ENCODE data around the gene RAB28.

The RAB28 gene

DNA sequence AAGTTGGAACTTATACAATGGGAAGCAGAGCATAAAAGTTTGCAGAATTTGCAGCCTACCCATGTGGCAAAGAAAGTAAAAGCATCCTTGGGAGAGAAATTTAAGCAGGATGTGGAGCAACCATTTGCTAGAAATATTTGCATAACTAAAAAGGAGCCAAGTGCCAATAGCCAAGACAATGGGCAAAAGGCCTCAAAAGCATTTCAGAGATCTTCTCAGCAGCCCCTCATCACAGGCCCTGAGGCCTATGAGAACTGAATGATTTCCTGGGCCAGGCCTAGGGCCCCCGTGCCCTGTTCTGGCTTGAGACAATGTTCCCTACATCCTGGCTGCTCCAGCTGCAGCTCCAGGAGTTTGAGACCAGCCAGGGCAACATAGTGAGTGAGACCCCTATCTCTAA lies 25.3 kb upstream of the RAB28 start:
- DNase-seq (ENCODE audit: low spot score), result no peak

DNA sequence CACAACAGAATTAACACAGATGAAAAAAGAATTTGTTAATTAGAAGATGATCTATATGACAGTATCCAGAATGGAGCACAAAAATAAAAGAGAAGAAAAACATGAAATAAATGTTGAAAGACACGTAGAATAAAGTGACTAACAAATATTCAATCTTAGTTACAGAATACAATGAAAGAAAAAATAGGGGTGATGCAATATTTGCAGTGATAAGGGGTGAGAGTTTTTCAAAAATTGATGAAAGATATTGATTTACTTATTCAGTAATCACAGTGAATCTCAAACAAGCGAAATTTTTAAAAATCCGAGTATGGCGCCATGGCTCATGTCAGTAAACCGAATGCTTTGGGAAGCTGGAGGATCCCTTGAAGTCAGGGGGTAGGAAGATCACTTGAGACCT lies 20.2 kb upstream of the RAB28 start:
- no peak for DNase-seq (ENCODE audit: low spot score)

DNA sequence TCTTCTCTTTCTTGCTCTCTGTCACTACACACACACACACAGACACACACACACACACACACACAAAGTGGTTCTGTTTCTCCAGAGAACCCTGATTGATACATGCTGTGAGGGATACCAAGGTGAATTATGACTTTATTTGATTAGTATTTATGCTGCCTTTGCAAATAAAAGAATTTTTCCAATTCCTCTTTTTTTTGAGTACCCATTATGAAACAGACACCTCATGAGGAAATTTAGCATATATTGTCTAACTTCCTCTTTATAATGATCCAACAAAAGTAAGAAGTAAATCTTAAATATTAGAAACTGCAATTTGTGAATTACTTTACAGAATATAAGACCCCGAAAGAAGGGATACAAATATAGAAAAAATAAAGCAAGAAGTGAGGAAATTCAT lies 14.3 kb upstream of the RAB28 start:
- no peak for DNase-seq (ENCODE audit: low spot score)

DNA sequence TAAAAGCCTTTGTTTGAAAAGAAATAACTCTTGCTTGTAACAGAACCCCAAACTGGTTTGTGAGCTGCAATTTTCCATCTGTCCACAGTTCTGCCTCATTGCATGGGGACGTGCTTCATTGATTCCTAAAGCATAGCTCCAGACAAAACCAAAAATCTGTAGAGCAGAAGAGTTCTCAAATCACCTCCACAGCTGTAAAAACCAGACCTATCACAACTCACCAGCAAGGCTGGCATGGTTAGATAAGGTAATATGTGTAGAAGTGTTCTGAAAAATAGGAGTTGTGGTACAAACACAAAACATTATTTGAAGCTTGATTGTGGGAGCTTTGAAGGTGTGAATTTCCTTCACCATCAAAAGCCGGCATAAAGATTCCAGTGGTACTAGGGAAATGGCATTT lies 12.5 kb upstream of the RAB28 start:
- DNase-seq (ENCODE audit: low spot score), result no peak

DNA sequence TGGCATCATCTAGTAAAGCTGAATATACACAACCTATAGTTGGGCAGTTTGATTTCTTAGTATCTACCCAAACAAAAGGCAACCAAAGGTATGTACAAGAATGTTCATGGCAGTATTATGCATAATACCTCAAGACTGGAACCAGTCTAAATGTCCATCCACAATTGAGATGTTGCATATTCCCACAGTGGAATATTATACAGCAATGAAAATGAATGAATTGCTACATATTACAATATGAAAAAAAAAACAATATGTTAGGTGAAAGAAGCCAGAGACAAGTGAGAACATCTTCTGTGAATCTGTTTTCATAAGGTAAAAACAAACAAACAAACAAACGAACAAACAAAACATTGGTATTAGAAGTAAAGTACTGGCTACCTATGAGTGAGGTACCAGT lies 11.6 kb upstream of the RAB28 start:
- no peak for DNase-seq (ENCODE audit: low spot score)

DNA sequence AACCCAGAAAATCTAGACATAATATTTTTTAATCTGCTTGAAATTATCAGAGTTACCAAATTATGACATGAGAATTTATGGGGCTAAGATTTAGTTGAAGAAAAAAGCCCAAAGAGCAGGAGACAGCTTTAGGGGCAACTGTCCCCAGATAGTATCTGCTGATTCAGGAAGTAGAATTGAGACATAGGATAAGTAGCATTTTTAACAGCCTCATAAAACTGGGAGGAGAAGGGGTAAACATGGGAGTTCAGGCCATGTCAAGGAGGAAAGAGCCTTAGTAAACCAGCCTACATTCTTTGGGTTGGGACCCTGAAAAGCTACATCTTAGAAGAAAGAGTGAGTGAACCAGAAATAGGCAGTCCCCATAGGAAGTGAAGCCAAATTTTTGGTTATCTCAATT lies 9.7 kb upstream of the RAB28 start:
- no peak for DNase-seq (ENCODE audit: low spot score)

DNA sequence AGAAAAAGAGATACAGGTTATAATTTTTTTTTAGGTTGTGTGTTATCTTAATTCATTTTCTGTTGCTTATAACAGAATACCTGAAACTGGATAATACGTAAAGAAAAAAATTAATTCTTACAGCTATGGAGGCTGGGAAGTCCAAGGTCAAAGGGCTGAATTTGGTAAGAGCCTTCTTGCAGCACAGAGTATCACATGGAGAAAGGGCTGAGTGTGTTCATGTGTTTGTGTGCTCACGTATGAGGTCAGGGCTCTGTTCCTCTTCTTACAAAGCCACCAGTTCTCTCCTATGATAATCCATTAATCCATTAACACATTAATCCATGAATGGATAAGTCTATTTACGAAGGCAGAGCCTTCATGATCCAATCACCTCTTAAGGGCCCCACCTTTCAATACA lies 8.6 kb upstream of the RAB28 start:
- peak; percentile 33 for DNase-seq (ENCODE audit: low spot score)

DNA sequence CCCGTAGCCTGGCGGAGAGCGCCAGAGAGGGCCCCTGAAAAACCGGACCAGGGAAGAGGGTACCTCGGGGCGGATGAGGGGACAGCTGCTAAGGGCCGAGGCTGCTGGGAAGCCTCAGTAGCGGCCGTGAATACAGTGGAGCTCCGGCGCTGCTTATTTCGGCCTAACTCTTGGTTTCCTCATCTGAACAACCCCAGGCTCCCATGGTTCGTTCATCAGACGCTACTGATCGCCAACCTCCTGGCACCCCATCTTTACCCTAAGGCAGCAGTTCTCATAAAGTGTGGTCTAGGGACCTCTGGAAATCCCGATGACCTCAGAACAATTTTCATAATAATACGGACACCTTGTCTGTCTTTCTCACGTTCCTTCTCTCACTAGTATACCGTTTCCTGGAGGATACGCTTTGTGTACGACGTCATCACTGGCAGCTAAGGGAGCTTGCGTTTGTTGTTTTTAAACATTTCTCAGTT lies 645 bp upstream of the RAB28 start:
- DNase-seq (ENCODE audit: low spot score), result no peak

DNA sequence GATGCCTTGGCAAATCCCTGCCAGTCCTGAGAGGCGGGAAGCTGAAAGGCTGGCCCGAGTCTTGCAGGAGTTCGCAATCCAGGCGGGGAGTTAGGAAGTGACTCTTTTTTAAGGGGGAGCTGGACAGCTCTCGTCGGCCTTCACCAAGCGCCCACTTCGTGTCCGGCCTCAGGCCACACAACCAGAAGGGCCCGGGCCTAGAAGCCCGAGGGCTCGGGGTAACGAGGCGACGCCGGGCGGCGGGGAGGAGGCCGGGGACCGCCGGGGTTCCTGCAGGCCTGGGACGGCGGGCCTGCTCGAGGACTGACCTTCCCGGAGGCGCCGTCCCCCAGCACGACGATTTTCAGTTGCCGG lies 395 bp downstream of the RAB28 start:
- DNase-seq (ENCODE audit: low spot score), result peak; percentile 55

DNA sequence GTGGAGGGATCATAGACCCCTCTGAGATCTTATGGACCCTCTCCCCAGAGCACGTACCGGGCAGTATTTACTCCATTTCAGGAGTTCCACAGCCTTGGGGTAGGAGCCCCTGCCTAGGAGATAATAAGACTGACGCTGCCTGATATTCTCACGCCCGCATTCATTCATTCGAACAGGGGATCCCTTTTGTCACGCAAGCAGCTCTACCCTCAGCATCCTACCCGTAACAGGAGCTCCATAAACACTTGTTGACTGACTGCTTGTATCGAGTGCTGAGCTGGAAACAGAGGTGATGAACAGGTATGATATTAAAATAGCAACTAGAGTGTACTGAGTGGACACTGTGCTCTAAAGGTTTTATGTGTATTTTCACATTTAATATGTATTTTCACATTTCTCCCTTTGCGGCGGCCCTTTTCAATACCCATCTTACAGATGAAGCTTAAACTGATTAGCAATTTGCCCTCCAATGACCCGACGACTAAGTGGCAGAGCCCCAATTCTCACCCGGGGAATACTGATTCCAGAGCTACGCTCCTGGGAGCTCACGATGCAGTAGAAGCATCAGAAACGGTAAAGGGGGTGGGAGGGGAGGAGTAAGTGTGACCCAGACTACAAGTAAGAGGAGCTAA lies 888 bp downstream of the RAB28 start:
- peak; percentile 22 for DNase-seq (ENCODE audit: low spot score)

DNA sequence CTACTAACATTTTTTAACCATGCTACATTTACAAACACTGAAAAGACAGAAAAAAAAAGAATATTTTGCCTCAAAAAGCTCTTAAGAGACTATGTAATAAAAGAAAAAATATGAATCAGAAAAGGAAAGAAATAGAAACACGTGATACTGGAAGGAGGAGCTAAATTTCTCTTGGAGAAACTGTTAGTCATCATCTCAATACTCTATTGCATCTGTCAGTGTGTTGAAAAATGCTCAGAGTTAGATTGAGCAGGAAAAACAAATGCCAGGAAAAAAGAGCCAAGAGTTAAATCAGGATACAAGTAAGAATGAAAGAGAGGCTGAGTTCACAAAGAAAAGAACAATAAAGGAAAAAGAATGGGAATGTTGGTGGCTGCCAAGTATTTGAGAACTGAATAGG lies 2.6 kb downstream of the RAB28 start:
- DNase-seq (ENCODE audit: low spot score), result no peak

DNA sequence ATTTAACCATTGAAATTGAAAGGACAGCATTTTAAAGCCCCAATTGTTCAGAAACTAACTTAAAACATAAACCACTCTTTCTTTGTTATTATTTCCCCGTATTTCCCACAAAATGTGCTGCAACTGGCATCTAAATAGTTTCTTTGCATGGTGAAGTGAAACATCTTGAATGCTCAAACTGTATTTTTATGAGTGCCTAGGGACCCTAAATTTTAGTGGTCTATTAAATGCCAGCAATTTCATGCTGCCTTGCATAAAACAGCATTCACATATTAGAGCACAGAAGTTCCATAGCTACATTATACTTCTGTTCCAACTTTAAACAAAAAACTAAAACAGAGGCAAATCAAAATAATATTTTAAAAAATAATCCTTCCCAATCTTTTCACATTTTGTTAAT lies 5.4 kb downstream of the RAB28 start:
- DNase-seq (ENCODE audit: low spot score), result no peak

DNA sequence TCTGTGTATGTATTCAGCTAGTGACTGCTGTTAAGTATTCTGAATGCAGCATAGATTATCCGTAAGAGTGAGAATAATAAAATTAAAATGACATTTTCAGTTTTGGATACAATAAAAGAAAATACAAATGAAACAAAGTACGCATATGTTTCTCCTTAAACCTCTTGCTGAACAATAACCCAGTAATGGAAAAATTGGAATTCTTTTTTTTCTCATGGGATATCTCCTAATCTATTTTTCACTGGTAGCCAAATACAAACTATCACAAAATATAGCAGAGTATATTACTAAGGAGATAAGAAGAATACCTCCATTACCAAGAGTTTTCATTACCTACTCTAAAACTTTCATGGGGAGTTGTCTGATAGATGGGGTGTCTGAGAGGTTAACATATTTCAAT lies 6.0 kb downstream of the RAB28 start:
- no peak for DNase-seq (ENCODE audit: low spot score)

DNA sequence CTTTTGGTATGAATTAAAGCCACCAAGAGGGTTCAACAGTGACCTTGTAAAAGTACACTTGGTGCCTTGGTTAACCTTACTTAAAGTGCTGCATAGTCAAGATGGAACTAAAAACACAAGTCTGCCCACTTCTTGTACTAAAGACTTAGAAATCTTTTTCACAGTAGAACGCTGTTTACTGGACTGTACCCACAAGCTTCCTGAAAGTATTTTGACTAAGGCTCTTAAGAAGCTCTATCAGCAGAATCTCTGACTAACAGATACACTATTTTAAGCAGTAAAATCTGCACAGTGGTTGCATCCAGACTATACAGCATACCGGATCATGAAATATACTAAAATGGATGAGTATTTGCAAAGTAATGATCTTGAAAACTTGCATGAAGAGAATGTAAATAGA lies 7.2 kb downstream of the RAB28 start:
- DNase-seq (ENCODE audit: low spot score), result no peak

DNA sequence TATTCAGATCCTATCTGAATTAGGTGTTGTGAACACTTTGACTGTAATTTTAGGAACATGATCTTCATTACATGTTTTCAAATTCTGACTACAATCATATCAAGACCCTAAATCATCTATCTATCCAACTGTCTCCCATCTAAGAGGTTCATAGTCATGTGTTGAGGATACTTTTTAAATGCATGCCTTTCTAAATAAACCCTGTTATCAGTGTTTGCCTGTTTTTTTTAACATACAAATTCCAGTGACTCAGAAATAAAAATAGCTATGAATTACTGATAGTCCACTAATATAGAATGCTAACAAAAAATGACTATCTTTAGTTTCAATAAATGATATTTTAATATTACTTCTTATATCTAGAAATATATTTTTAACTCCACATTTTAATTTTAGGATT lies 8.0 kb downstream of the RAB28 start:
- DNase-seq (ENCODE audit: low spot score), result no peak

DNA sequence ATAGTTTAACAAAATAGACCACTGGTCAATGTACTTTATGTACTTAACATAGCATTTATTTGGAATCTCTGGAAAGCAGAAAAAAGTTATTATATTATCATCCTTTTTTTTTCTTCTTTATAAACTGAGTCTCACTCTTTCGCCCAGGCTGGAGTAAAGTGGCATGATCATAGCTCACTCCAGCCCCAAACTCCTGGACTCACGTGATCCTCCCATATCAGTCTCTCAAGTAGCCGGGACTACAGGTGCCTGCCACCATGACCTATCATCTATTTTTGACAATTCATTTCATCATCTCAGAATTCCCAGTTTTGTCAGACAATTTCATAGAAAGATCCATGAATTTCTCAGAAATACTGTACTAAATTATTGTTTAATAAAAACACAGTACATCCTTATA lies 12.7 kb downstream of the RAB28 start:
- DNase-seq (ENCODE audit: low spot score), result no peak

DNA sequence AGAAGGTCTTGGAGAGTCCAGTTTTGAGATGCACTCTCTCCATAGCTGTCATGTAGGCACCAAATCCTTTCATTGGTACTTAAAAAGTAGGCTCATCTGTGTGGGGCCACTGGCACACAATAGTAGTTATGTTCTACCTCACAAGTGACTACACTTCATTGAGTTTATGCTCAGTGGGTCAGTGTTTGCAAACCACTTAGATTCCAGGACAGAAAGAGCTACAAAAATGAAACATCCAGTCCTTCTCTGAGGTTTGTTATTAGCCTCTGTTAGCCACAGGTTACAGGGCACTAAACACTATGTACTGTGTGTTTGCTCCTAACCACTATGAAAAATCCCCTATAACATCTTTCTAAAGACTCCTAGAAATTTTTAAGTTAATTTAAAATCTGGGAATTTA lies 13.8 kb downstream of the RAB28 start:
- no peak for DNase-seq (ENCODE audit: low spot score)

DNA sequence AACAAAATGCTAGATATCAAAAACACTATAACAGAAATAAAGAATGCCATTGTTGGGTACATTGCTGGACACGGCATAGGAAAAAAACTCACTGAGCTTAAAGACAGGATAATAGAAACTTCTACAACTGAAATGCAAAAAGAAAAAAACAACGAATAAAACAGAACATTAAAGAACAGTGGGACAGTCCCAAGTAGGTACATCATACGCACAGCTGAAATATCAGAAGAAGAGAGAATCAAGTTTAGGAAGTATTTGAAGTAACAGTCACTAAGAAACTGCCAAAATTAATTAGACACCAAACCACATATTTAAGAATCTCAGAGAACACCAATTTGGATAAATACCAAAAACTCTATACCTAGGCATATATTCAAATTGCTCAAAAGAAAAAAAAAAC lies 19.2 kb downstream of the RAB28 start:
- no peak for DNase-seq (ENCODE audit: low spot score)

DNA sequence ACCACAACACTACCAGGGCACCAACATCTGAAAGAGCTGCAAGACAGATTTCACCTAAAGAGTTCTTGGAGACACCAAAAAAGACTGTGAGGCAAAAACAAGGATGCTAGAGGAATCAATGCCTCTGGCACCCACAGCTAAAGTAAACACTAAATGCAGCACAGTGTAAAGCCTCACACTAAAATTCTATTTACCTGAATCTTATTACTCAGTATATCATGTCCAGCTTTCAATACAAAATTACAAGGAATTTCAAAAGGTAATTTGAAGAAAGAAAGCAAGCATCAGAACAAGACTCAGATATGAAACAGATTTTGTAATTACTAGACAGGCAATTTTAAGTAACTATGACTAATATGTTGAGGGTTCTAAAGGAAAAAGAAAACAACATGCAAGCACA lies 19.6 kb downstream of the RAB28 start:
- DNase-seq (ENCODE audit: low spot score), result no peak

DNA sequence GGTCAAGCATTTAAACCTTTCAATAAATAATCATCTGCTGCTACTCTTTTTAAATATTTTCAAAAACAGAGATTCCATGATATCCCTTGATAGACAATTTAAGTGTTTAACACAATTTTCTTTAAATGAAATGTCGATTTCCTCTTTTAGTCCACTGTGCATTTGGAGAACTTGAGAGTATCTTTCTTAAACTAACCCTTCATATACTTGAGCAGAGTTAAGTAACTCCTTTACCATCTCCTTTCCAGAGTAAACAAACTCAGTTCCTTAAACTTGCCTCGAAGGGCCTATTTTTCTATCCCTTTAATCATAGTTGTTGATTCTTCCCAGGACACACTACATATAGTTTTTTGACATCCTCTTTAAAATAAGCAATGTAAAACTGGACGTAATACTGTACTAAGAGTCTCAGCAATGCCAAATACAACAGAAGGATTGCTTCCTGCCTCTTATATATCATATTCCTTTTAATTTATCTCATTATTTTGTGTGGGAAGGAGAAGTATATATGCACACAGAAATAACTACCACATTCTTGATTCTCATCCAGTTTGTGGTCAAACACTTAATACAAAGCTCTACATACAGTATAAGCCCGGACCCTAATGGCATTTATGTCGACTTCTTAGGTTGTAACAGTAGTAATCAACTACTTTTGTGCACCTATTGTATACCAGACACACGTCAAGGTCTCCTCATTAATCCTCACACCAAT lies 22.8 kb downstream of the RAB28 start:
- no peak for DNase-seq (ENCODE audit: low spot score)

DNA sequence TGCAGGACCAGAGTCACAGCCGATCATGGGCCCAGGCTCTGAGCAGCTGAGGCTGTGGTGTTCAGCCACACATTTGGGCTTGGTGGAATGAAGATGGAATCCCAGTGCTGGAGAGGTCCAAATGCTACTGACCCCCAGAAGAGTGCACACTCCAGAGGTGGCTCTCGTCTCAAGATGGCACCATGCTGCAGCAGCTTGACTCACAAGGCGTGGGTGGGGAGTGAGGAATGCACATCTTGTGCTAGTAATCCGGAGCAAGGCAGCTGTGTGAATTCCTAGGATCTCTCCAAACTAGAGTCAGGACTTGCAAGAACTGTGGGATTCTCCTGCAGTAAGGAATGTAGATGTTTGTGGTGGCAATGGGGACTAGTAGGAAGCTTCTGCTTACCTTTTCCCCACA lies 28.7 kb downstream of the RAB28 start:
- DNase-seq (ENCODE audit: low spot score), result no peak

DNA sequence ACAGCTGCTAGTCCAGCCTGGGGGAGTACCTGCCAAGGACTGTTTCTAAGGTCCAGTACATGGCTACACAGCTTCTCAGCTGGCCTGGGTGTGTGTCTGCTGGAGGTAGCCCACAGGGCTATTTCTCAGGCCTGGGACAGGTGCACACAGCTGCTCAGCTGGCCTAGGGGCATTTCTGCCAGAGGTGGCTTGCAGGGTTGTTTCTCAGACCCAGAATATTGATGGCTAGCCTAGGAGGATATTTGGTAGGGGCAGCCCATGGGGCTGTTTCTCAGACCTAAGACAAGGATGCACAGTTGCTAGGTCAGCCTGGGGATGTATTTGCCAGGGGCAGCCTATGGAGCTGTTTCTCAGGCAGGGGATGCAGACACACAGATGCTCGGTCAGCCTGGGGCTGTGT lies 29.4 kb downstream of the RAB28 start:
- DNase-seq (ENCODE audit: low spot score), result no peak

DNA sequence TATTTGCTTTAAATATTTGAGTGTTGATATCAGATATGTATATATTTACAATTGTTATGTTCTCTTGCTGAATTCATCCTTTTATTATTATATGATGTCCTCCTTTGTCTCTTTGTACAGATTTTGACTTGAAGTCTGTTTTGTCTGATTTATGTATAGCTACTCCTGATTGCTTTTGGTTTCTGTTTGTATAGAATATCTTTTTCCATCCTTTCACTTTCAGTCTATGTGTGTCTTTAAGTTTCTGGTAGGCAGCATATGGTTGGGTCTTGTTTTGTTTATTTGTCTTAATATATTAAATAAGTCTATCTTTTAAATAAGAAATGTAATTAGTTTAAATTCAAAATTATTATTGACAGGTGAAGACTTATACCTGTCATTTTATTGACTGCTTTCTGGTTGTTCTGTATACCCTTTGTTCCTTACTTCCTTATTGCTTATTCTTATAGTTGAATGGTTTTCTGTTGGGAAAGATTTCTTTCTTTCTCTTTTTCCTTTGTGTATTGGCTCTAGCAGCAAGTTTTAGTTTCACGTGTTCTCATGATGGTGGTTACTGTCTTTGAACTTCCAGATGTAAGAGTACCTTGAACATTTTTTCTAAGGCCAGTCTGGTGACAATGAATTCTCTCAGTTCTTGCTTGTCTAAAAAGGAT lies 31.1 kb downstream of the RAB28 start:
- DNase-seq (ENCODE audit: low spot score), result no peak

DNA sequence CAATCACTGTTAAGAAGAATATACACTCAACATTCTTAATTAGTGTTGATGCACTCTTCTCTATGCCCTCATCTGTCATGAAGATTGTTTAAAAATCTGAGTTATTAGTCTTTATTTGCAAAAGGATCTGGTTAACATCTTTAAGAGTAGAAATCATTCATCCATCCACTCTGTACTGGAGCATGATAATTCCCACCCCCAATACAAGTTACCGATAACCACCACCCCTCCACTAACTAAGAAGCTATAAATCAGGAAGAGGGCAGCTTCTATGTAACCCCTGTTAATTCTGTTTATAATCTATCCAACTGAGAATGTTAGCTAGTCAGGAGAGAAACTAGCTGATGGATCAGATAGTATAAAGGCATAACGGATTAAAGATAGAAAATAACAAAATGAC lies 34.5 kb downstream of the RAB28 start:
- no peak for DNase-seq (ENCODE audit: low spot score)
